Suppressor macrophage (primary cell): Measurements from ENCODE around the gene KCNQ2.

Experiments used
- DNase-seq, 4 experiments: peaks; one replicate each; pipeline ENCODE4 v3.0.0-alpha.2; 2020 to 2022

KCNQ2 gene

DNA sequence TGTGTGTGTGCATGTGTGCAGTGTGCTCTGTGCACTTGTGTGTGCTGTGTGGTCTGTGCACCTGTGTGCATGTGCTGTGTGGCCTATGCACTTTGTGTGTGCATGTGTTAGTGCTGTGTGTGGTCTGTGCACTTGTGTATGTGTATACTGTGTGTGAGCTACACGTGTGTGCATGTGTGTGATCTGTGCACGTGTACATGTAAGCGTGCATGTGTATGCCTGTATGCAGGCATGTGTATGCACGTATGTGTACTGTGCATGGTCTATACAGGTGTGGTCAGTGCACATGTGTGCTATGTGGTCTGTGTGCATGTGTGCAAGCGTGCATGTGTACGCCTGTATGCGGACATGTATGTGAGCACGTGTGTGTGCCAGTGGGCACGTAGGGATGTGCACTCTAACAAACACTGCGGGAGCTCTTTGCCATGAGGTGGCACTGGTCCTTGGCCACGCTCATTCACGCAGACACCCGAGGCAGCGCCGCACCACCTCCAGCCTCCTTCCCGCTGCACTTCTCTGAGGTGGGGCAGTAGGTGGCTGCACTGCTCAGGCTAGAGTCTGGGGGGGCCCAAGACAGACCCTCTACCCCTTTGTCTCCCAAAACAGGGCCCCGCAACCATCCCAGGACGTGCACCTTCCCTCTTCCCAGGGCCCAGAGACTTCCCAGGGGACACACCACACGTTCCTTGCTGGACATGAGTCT, 68.9 kb downstream of the KCNQ2 start:
- no peak for DNase-seq

GRCh38 chr20:63402860-63403220, 69.6 kb downstream of the KCNQ2 start:
- DNase-seq = no peak

DNA sequence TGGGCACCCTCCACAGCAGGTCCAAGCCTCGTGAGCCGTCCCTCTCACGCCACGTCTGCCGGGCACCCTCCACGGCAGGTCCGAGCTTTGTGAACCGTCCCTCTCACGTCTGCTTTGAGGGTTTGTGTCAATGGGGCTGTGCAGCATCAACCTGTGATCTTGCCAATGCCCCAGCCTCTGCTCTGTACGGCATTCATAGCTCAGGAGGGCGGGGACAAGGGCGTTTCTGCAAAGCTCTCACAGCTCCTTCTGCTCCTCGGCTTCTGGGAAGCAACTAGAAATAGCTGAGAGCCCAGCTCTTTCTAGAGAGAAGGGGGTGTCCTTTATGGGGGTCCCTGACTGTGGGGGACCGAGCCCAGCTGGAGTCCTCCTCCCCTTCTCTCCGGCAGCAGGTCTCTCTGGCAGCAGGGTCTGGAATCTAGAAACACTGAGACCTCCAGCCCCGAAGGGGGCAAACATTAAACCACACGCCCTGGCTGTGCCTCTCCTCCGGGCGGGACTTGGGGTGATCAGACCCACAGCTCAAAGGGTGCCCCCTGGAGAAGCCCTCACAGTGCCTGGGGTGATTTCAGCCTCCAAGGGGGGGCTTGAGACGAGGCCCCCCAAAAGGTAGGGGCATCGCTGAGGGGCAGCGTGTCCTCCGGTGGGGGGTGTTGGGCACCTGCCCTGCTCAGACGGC, 70.1 kb downstream of the KCNQ2 start:
- DNase-seq = no peak

DNA sequence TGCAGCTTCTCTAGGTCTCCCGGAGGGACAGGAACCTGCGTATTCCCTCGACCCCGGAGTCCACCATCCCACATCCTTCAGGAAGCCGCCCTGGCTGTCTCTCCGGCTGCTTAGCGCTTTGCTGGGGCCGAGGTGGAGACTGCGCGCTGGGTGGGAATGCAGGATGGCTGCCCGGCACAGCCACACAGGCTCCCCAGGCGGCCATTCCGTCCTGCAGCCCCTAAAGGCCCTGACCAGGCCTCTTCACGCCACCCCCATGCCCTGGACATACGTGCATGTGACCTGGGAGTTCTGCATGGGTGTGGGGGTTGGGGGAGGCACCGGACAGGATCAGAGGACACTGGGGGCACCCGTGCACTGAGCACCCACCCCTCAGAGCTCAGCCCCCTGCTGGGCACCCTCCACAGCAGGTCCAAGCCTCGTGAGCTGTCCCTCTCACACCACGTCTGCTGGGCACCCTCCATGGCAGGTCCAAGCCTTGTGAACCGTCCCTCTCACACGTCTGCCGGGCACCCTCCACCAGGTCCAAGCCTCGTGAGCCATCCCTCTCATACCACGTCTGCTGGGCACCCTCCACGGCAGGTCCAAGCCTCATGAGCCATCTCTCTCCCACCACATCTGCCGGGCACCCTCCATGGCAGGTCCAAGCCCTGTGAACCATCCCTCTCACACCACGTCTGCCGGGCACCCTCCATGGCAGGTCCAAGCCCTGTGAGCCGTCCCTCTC, 70.9 kb downstream of the KCNQ2 start:
- DNase-seq = no peak

GRCh38 chr20:63400486-63401210, 71.8 kb downstream of the KCNQ2 start:
- no peak for DNase-seq

GRCh38 chr20:63399596-63400375, 72.7 kb downstream of the KCNQ2 start:
- no peak for DNase-seq

DNA sequence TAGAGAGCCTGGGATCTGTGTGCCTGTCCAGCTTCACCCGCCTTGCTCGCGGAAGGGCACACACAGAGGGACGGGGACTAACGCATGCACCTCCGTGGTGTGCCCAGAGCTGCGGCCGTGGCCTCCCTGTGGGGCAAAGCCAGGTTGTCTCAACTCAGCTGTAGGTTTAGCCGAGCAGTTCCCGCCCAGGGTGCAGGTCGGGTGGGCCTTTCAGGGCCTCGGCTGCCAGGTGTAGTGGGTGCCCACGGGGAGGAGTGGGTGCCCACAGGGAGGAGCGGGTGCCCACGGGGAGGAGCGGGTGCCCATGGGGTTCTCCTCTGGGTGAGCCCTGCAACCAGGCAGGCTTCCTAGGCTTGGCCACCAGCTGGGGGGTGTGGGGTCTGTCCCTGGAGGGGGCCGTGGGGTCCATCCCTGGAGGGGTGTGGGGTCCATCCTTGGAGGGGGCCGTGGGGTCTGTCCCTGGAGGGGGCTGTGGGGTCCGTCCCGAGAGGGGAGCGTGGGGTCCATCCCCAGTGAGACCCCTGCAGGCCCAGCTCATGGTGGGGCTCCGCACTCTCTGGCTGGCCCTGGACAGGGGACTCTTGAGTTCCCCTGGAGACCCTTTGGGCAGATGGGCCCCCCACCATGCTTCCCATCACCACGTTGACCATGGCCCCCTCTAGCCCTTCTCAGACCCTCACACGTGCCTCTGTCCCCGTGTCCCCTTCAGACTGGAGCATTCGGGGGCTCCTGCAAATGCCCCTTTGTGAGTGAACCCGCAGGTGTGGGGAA, 73.5 kb downstream of the KCNQ2 start:
- no peak for DNase-seq

DNA sequence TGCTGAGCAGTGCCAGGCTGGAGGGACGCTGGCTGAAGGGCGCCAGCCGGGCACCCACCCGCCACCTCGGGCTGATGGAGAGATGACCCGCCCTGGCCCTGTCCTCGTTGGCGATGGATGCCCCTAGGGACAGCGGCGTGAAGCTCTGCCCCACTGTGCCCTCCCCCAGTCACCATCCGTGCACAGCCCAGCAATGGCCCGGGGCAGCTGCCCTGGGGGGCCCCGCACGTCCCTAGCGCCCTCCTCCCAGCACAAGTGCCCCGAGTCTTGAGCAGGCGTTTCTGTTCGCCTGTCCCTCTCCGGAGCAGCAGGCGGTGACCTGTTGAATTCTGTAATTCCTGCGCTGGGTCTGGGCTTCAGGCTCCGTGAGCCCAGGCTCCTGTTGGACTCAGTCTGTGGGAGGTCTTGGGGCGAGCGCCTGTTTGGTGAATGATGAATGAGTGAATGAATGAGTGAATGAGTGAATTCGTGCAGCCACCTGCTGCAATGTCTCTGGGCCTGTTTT, 74.5 kb downstream of the KCNQ2 start:
- DNase-seq = no peak

- no peak for DNase-seq
These were observed 75.2 kb downstream of the KCNQ2 start for GRCh38 chr20:63397155-63397843.

- no peak for DNase-seq
These were observed 76.2 kb downstream of the KCNQ2 start for GRCh38 chr20:63396300-63396699.

DNA sequence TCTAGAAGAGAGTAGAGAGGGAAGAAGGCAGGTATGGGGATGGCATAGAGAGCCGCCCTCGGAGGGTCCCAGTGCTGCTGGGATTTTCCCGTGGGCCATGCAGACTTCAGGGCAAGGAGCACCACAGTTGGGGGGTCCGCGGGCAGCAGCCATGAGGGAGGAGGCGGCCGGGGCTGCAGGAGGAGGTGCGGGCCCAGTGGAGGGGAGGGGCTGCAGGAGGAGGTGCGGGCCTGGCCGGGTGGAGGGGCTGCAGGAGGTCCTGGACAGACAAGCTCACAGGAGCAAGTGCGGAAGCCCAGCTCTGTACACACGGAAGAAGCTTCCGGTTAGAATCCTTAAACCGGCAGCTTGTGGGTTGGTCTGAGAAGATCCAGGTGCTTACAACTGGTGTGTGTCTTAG, 76.7 kb downstream of the KCNQ2 start:
- DNase-seq = no peak

DNA sequence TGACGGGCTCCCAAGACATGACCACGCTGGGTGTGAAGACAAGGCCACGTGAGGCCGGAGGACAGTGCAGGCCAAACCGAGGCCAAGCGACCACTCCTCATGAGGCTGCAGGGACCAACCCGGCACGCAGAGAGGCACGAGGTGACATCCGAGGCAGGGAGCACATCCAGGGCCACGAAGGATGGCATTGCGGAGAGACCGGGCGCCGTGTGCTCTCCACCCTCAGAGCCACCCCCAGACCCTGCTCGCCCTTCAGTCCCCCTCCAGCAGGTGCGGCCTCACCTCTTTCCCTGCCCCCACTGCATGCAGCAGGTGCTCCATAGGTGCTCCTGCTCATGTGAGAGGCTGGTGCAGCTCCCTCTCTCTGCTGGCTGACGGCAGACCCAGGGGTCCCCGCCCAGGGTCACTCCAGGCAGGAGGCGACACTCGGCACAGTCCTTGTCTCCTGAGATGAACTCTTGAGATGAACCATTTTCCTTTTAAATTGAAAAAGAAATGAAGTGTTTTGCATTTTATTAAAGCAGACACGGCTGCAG, 77.5 kb downstream of the KCNQ2 start:
- DNase-seq = no peak

DNA sequence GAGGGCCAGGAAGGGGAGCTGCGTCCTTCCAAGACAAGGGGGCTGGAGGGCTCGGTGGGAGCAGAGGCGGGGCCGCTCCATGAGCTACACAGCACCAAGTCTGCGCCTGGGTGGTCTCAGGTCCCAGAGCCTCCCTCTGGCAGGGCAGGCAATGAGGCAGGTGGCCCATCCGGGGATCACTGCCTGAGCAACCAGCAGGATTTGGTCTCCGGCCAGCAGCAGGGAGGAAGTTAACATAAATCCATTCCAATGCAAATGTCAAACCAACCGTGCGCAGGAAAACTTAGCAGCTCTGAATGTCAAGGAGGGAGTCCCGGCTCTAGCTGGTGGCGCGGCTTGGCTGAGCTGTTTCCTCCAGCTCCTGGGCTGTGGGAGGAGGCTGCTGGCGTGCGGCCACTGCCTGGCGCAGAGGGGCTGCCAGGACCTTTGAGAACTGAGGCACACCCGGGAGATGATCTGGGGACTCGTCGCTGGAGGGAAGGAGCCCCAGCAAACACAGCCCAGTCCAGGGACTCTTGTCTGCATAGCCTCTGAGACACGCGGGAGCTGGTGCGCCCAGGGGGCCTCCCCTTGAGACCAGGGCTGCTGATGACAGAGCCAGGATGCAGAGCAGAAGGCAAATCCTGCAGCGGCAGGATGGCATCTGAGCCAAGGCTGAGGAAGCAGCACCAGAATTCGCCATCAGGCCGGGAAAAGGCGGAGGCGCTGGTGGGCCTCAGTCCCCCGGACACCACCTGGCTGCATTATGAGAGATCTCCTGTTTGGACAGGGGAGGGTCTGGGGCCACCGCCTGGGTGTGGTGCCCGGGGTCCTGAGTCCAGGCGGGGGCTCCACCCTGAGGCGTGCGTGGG, 78.2 kb downstream of the KCNQ2 start:
- DNase-seq = peak in 1 of 4 experiments; percentile 14

DNA sequence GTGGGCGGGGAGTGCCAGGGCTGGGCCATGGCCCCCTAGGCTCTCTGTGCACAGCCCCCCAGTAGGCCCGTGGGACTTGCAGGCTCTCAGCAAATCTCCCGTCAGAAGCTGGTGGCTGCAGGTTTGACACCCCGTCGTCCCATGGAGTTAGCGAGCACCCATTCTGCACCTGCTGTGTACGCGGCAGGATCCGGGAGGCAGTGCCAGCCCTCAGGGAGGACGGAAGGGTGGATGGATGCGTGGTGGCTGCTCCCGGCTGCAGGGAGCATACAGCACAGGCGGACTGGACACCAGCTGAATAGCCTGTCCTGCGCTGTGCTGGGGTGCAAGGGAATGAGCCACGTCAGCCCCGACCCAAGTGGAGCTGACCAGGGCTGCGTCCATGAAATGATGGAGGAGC, 78.9 kb downstream of the KCNQ2 start:
- no peak for DNase-seq

DNA sequence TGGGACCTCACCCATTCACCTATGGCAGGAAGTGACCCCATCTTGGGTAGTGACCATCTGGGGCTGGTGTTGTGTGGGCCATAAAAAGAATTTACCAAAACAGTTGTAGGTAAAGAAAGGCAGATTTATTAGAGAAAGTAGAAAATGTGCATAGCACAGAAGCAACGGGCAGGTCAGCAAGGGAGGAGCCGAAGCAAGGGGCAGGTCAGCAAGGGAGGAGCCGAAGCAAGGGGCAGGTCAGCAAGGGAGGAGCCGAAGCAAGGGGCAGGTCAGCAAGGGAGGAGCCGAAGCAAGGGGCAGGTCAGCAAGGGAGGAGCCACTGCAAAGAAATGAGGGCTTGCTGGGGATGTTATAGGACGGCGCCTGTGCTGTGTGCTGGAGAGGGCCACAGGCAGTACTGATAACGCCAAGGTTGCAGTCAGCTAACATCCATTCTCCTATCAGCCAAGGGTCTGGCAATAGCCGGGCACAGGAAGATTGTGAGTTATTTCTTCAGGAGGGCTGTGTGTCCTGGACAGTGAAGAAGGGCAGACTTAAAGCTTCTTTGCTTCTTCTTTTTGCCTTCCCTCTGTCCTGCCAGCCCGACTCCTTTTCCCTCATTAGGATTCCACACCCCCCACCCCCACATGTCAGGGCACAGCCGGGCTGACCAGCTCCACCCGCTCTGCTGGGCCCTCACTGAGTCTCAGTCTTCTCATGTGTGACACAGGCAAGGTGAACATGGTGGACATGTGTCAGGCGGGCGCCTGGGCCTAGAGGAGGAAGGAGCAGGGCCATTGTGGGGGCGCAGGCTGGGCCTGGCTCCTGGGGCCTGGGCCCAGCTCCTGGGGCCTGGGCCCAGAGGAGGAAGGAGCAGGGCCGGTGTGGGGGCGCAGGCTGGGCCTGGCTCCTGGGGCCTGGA, 79.7 kb downstream of the KCNQ2 start:
- DNase-seq = peak in 1 of 4 experiments; percentile 13

DNA sequence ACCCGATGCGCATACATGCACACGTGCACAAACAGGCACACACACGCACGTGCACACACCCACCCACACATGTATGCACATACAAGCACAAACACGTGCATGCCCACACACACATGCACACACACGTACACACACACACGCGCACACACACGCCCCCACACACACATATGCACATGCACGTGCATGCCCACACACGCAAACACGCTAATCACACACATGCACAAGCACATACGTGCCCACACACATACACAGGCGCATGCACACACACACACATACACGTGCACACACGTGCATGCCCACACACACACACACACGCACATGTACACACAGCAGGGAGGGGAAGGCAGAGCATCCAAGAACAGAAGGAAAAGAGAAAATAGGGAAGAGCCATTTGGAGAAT, 84.5 kb downstream of the KCNQ2 start:
- DNase-seq = no peak

DNA sequence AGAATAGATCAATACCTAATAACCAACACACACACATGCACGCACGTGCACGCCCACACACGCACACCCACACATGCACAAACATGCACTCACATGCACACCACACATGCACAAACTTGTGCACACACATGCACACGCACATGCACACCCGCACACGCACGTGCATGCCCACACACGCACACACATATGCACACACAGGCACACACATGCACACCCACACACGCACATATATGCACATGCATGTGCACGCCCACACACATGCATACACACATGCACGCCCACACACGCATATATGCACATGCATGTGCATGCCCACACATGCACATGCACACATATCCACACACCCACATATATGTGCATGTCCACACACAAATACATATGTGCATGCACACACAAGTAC, 85.1 kb downstream of the KCNQ2 start:
- DNase-seq = no peak

- no peak for DNase-seq
These were observed 86.0 kb downstream of the KCNQ2 start for GRCh38 chr20:63386491-63386890.
